GM12878 (cell line): ENCODE results near the gene CALM3. TPM values are rescaled to one million over a fixed set of nuclear protein-coding genes. Genes with fewer than 3 reads are reported as not detected.

Source experiments
- ATAC-seq: fragments of 200-7000 bp; cut with Tn5 transposase; 3 replicates; pipeline ENCODE4 v1.9.1; 2020; ENCODE audit warnings: mild to moderate bottlenecking, moderate library complexity
- BruUV-seq: library from RNA; stranded (reverse); fragments of 400-500 nt; replicated peaks from 2 replicates; lab custom pipeline; 2021; lab: Mats Ljungman, UMichigan
- CTCF ChIA-PET: fragments of 300-600 bp; sonication (Branson Sonifier 250); formaldehyde crosslinking; extraction: SDS; loops from one replicate; lab custom pipeline; 2021; ENCODE audit warnings: inconsistent platforms; lab: Yijun Ruan, JAX
- POLR2A ChIA-PET: fragments of 350-600 bp; formaldehyde crosslinking; extraction: SDS; loops from one replicate; lab custom pipeline; 2021; ENCODE audit warnings: inconsistent platforms; lab: Charles Lee
- RAD21 ChIA-PET: fragments of 300-600 bp; sonication (Branson Sonifier 250); formaldehyde crosslinking; loops from one replicate; lab custom pipeline; 2023; ENCODE audit warnings: antibody characterized with exemption; ENCODE audit not compliant: unreplicated experiment; lab: Charles Lee
- SMC1A ChIA-PET: fragments of 300-600 bp; sonication (Branson Sonifier 250); formaldehyde crosslinking; loops from one replicate; lab custom pipeline; 2023; ENCODE audit not compliant: unreplicated experiment, uncharacterized antibody; lab: Charles Lee
- DNase-seq: peaks from one replicate; pipeline ENCODE4 v3.0.0-alpha.2; 2011; ENCODE audit warnings: low read depth, low spot score
- FAIRE-seq: peaks from 3 replicates; lab custom pipeline; 2011; peaks lifted over from hg19 to GRCh38; lab: Jason Lieb, UNC
- H2AFZ ChIP-seq: 2 replicates; pipeline ENCODE4 v1.6.0; 2011; ENCODE audit warnings: low read depth, low read length, control low read depth; ENCODE audit not compliant: control insufficient read depth
- H3K27ac ChIP-seq: 2 replicates; pipeline ENCODE4 v1.5.1; 2011; ENCODE audit warnings: control low read depth; ENCODE audit not compliant: control insufficient read depth, insufficient read depth
- H3K27me3 ChIP-seq, 2 experiments: replicated peaks in 1 of 2; 2 replicates each; pipeline versions ENCODE4 v1.6.0 to v1.6.1; 2011; ENCODE audit warnings: low read length in 1 of 2; ENCODE audit not compliant: control insufficient read depth in 2 of 2, insufficient read depth in 2 of 2
- H3K36me3 ChIP-seq, 2 experiments: 2 replicates each; pipeline ENCODE4 v1.5.1; 2011; ENCODE audit warnings: low read length in 1 of 2; ENCODE audit not compliant: control insufficient read depth in 2 of 2, insufficient read depth in 2 of 2
- H3K4me1 ChIP-seq: 2 replicates; pipeline ENCODE4 v1.6.1; 2011; ENCODE audit warnings: mild to moderate bottlenecking, low read length, moderate library complexity, mixed read lengths; ENCODE audit not compliant: control insufficient read depth, insufficient read depth
- H3K4me2 ChIP-seq: 2 replicates; pipeline ENCODE4 v1.6.0; 2011; ENCODE audit warnings: control low read depth; ENCODE audit not compliant: control insufficient read depth, insufficient read depth
- H3K4me3 ChIP-seq: fragments of 200-600 bp; sonication (generic); 2 replicates; pipeline ENCODE4 v1.5.1; 2016
- H3K79me2 ChIP-seq: 2 replicates; pipeline ENCODE4 v1.6.0; 2011; ENCODE audit warnings: low read length; ENCODE audit not compliant: control insufficient read depth, insufficient read depth
- H3K9ac ChIP-seq: 2 replicates; pipeline ENCODE4 v1.8.0; 2011; ENCODE audit warnings: low read length, control low read depth, mixed read lengths; ENCODE audit not compliant: control insufficient read depth, insufficient read depth
- H3K9me3 ChIP-seq: replicated peaks from 3 replicates; pipeline ENCODE4 v1.5.1; 2011; ENCODE audit warnings: mild to moderate bottlenecking, low read length; ENCODE audit not compliant: control insufficient read depth, insufficient read depth
- H4K20me1 ChIP-seq: 2 replicates; pipeline ENCODE4 v1.6.0; 2011; ENCODE audit not compliant: control insufficient read depth, insufficient read depth
- BHLHE40 ChIP-seq, 2 experiments: fragments of 450-650 bp in 1 of 2; IDR thresholded peaks; 2 replicates each; pipeline ENCODE4 v1.6.1; 2011 to 2017; ENCODE audit warnings: low read depth in 2 of 2, borderline replicate concordance in 1 of 2, improper control_type of control experiment in 1 of 2, low read length in 1 of 2, mild to moderate bottlenecking in 1 of 2
- CEBPB ChIP-seq, 2 experiments: fragments of 150-350 bp in 1 of 2; IDR thresholded peaks; 2 replicates each; pipeline ENCODE4 v1.6.1; 2012 to 2014; ENCODE audit warnings: low read depth in 2 of 2, low read length in 2 of 2, borderline replicate concordance in 1 of 2, inconsistent platforms in 1 of 2
- CHD4 ChIP-seq: fragments of 200-600 bp; sonication (generic); IDR thresholded peaks from 2 replicates; pipeline ENCODE4 v1.6.1; 2016; ENCODE audit warnings: mild to moderate bottlenecking
- EZH2 ChIP-seq: IDR thresholded peaks from 2 replicates; pipeline ENCODE4 v1.6.1; 2012; ENCODE audit warnings: low read depth, mild to moderate bottlenecking, control low read depth, inconsistent platforms, low read length, borderline replicate concordance; ENCODE audit not compliant: control insufficient read depth
- FOXM1 ChIP-seq: IDR thresholded peaks from 2 replicates; pipeline ENCODE4 v1.6.1; 2012; ENCODE audit warnings: low read depth, mild to moderate bottlenecking, inconsistent platforms, low read length, moderate library complexity
- HDAC6 ChIP-seq: fragments of 200-600 bp; sonication (generic); IDR thresholded peaks from one replicate; pipeline ENCODE4 v1.8.0; 2017; ENCODE audit warnings: antibody characterized with exemption; ENCODE audit not compliant: unreplicated experiment
- MEF2B ChIP-seq: fragments of 450-650 bp; IDR thresholded peaks from 2 replicates; pipeline ENCODE4 v1.6.1; 2018; ENCODE audit warnings: mild to moderate bottlenecking, moderate library complexity; ENCODE audit not compliant: partially characterized antibody, poor library complexity, severe bottlenecking
- NBN ChIP-seq: fragments of 450-650 bp; IDR thresholded peaks from 2 replicates; pipeline ENCODE4 v1.6.1; 2016
- SIX5 ChIP-seq: IDR thresholded peaks from 2 replicates; pipeline ENCODE4 v1.6.1; 2011; ENCODE audit warnings: mild to moderate bottlenecking, low read depth, low read length, moderate library complexity; ENCODE audit not compliant: severe bottlenecking
- SMAD1 ChIP-seq: fragments of 450-650 bp; IDR thresholded peaks from 2 replicates; pipeline ENCODE4 v1.6.1; 2018; ENCODE audit warnings: mild to moderate bottlenecking, low read depth; ENCODE audit not compliant: partially characterized antibody
- ZNF687 ChIP-seq: fragments of 450-650 bp; IDR thresholded peaks from 2 replicates; pipeline ENCODE4 v1.6.1; 2017; ENCODE audit warnings: mild to moderate bottlenecking, moderate library complexity
- WGBS: methylation state at CpG from one replicate; pipeline ENCODE4 v1.1.6; 2016; ENCODE audit warnings: low lambda C conversion rate; ENCODE audit not compliant: insufficient replicate concordance, insufficient coverage; ENCODE audit errors: missing lambda C conversion rate; 5-methylcytosine and 5-hydroxymethylcytosine counted together
- in situ Hi-C: fragments of 300-500 bp; cut with MboI; formaldehyde crosslinking; loops from 9 replicates; pipeline ENCODE4 v1.14.3; 2018; ENCODE audit warnings: mixed read lengths
- intact Hi-C: fragments of 100-400 bp; cut with micrococcal nuclease; formaldehyde crosslinking; loops from one replicate; pipeline ENCODE4 v1.14.2; 2022; ENCODE audit not compliant: unreplicated experiment
- polyA plus RNA-seq, 11 experiments: library from polyadenylated mRNA; depleted of rRNA in 4 of 11; unstranded in 6 of 11; stranded (reverse) in 5 of 11; fragments of >200 nt; fragmentation: Nextera tagmentation in 4 of 11; fragmentation: Illumina TruSeq in 1 of 11; extraction: Ambion mirVana in 4 of 11; extraction: Trizol in 1 of 11; gene quantifications; 1 replicate in 1 of 11; 2 replicates in 10 of 11; pipeline versions ENCODE4 v1.2.1 to v1.2.3, GENCODE V29; 2011 to 2016; ENCODE audit warnings: inconsistent platforms in 2 of 11, missing spikeins in 2 of 11, low read depth in 1 of 11
- total RNA-seq, 4 experiments: library from RNA; depleted of rRNA in 3 of 4; stranded (reverse); fragments of >200 nt in 3 of 4; fragmentation: Illumina TruSeq in 1 of 4; extraction: Trizol in 1 of 4; gene quantifications; 2 replicates each; pipeline versions ENCODE4 v1.2.1 to v1.2.3, GENCODE V29; 2013 to 2021

CALM3 gene
- total and polyA plus RNA-seq, 10 of the 15 experiments (the other 5 are each of a cell fraction or from before 2014, with no cell fraction given), result 164 to 849 (median 347) TPM

GRCh38 chr19:46634656-46635218, 33.6 kb downstream of the CALM3 start:
- Histone ChIP-seq H2AFZ (peak overlapping the region; percentile 41), H4K20me1 (no peaks in the 10 kb centered on the region), H3K4me3 (peak overlapping the region; percentile 63; the same call in 1 of the 2 replicates), H3K27ac (no peak overlapping the region), H3K36me3 (no peaks in the 10 kb centered on the region), H3K79me2 (no peaks in the 10 kb centered on the region), H3K4me1 (peaks cover 25% of the 10 kb centered on the region), H3K4me2 (peak overlapping the region; percentile 66), H3K27me3 (peaks cover 0 to 3% of the 10 kb centered on the region in 2 experiments; a peak in 1 of 4 replicates), H3K9ac (no peak overlapping the region), H3K9me3 (no peaks in the 10 kb centered on the region; the same call in 2 of the 3 replicates)
- intact Hi-C loops, result no loop called here
- in situ Hi-C loops, result no loop called here
- WGBS, result 23% methylated on average over 19 of the region's 23 CpGs
- no peak for ATAC-seq
- RAD21 ChIA-PET, result interaction anchor here (0.9 to 1.8 kb wide), 2 partner anchors 18 to 27 kb away, joined by 3 to 9 read pairs; partner anchors contain the start of gene DACT3
- no TSS peak for BruUV-seq
- SMC1A ChIA-PET, result no interaction called here
- DNase-seq, result no peak
- CTCF ChIA-PET, result interaction anchor here (1.2 to 12.1 kb wide), 3 partner anchors 10 to 28 kb away, joined by 4 to 150 read pairs (median 6); partner anchors contain the start of gene PTGIR
- FAIRE-seq, result no peak
- POLR2A ChIA-PET, result interaction anchor here (0.7 kb wide), 1 partner anchor 10 kb away, joined by 4 read pairs; no protein-coding TSS in a partner anchor
- no peak for TF ChIP-seq EZH2
- no peak for TF ChIP-seq NBN
- TF ChIP-seq SIX5, result no peak
- no peak for TF ChIP-seq CEBPB (IDR thresholded peaks at IDR 0.05; ENCODE audit: borderline replicate concordance in 1 of 2, low read depth in 2 of 2, low read length in 2 of 2)
- no peak for TF ChIP-seq CHD4
- TF ChIP-seq MEF2B, result no peak
- TF ChIP-seq SMAD1, result no peak
- no peak for TF ChIP-seq HDAC6
- no peak for TF ChIP-seq FOXM1
- no peak for TF ChIP-seq ZNF687
- TF ChIP-seq BHLHE40 (IDR thresholded peaks at IDR 0.05; ENCODE audit: borderline replicate concordance in 1 of 2, low read depth in 2 of 2, low read length in 1 of 2), result no peak
